Activated CD4-positive, alpha-beta T cell treated with anti-CD3 and anti-CD28 coated beads for 48 hours (primary cell): ENCODE data around the gene C6.

Experiments
- DNase-seq: peaks from one replicate; pipeline ENCODE4 v3.0.0-alpha.2; 2020

C6 gene

GRCh38 chr5:41115281-41115680, 98.1 kb downstream of the C6 start:
- DNase-seq: no peak

DNA sequence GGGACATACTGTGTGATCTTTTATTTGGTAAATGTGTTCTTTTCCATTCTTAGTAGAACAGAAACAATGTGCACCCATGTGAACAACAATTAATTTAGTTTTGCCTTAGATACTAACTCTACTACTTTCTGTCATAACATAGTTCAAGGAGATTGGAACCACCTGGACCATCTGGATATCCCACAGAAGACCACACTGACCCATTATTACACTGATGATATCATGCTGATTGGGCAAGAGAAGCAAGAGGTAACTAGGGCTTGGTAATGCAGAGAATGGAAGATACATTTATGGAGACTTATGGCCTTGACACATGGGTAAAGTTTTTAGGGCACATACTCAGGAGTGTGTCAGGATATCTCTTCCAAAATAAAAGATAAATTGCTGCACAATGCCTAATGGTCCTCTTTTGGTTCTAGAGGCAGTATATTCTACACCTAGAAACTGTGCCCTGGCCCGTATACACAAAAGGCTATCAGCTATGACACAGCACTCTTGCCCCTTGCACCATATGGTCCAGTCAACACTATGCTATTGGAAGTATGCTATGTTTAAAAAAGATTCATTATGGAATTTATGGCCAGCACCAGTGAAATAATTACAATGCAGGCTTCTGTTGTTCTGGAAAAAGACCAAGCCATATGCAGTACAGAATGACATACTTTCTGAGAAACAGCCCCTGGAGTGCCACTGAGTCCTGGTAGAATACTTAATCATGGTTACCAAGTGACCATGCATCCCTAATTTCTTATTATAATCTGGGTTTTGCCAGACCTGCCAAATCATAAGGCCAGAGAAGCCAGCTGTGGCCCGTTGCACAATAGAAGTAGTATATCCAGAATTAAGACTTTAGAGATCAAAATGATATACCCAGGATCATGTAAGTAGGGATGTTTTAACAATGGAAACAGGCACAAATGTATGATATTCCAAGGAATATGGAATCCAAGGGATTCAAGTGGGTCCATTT, 100.6 kb downstream of the C6 start:
- DNase-seq: no peak

DNA sequence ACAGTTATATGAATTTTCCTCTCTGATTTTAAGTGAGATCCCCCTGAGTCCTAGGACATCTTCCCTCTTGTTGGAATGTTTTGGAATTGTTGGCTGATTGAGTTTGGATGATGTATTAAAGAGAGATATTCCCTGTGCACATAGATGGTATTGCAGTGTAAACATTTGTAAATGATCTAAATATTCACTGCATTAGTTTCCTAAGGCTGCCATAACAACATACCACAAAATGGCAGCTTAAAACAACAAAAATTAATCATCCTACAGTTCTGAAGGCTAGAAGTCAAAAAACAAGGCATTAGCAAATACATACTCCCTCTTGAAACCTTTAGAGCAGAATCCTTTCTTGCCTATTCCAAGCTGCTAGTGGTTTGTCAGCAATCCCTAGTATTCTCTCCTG, 104.1 kb downstream of the C6 start:
- no peak for DNase-seq

GRCh38 chr5:41102341-41102740, 111.0 kb downstream of the C6 start:
- DNase-seq: no peak

- DNase-seq: no peak
Measured at GRCh38 chr5:41097642-41098041, 115.7 kb downstream of the C6 start.

DNA sequence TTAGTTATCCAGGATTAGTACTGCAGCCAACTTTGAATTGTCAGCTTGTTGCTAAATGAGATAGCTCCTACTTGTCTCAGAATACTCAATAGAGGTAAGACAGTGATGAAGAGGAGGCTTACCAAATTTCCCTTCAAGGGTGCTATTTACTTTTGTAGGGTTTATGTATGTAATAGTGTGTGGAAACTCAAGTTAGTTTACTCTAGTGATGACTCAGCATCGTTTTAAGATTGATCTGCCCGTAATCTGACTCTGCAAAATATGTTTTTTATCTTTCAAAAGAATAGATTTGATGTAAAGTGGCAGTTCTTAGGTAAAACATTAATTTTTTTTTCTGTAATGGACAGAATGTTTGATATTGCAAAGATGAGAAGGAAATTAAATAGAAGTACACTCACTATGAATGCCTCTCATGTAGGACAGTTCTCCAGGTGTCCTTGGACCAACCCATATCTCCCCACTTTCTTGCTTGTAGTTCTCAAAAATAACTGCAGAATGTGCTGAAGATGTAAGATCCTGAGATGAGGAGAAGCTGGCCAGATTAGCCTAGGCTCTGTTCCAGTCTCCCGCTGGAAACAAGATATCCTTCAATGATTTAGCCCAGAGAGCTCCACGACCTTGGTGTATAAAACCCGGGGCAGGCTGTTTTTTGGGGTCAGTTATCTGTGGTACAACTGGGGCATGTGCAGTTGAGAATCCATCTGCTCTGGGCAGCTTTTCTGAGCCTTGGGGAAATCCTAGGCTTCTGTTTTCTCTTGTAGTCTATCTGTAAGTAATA, 117.8 kb downstream of the C6 start:
- DNase-seq: no peak

- DNase-seq: no peak
Measured at GRCh38 chr5:41094871-41095270, 118.5 kb downstream of the C6 start.

DNA sequence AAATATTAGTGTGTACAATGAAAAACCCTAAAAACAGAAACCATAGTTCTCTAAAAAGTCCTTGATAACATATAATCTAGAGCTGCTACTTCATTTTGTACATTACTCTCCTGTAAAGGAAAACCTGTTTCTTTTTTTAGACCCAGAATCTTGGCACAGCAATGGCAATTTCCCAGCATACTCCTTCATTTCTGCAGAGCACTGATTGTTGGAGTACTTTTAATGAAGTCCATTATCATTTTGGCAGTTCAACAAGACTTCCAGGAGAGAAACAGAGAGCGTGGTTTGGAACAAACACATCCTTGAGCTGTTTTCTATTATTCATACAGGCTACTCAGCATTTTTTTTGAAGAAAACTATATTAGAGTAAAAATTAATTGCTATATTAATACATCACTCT, 119.5 kb downstream of the C6 start:
- no peak for DNase-seq
